Astrocyte of the cerebellum (primary cell): ENCODE results near the gene CPNE8.
A peak's percentile ranks its signal among the peaks of the same experiment; 100 is the strongest.

Source experiments
- DNase-seq: peaks from one replicate; pipeline ENCODE4 v3.0.0-alpha.2; 2011; ENCODE audit warnings: low read depth
- H3K4me3 ChIP-seq: 2 replicates; pipeline ENCODE4 v1.5.1; 2011; ENCODE audit warnings: mild to moderate bottlenecking, low read depth, low read length, moderate library complexity
- CTCF ChIP-seq: IDR thresholded peaks from 2 replicates; pipeline ENCODE4 v1.5.1; 2012; ENCODE audit warnings: low read length, low read depth, moderate library complexity, mild to moderate bottlenecking; ENCODE audit errors: missing control alignments
- in situ Hi-C: cut with HindIII; loops from 2 replicates; pipeline ENCODE4 v1.10.0; 2017; ENCODE audit warnings: low sequenced_read_pairs

Gene CPNE8

DNA sequence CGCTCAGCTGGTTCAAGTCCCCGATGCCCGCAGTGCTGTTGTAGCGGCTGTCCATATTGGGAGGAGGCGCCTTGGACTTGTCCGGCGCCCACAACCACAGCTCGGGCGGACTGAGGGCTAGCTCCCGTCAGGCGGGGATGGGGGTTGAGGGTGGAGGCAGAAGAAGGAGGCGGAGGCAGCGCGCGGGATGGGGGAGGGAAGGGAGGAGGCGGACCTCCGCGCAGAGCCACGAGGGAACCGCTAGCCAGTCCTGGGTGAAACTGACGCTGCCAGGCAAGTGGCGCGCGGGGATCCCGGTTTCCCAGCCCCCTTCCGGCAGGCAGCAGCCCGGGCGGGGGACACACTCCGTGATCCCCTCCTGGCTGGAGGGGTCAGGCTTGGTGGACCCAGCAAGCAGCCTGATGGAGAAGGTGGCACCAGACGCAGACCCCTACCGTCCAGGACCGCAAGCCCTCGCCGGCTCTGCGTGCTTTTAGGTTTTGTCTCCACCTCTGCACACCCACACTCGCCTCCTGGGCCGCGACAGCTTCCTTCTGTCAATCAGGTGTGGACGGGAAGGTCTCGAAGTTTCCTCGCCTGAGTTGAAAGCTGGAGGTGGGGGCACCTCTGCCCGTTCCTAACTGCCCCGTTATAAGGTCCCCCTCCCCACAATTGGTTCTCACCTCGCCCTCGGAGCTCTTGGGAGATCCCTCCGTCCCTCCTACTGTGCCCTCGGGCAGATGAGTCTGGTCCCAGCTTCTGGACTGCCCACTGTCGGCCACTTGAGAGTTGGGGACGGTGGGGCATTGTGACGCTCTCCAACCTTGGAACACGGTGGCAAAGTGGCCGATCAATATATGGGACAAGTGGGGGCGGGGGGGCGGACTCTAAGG lies at the start of gene CPNE8:
Gene CPNE8, minus strand, starts transcription at position 112 of the 872 bp plus-strand sequence. Its CDS starts 57 bp downstream, at position 55.
- TF ChIP-seq CTCF, result no peak
- in situ Hi-C loops, result no loop called here
- peak within 1 kb of the TSS; percentile 54 for H3K4me3 ChIP-seq
- DNase-seq, result no peak

GRCh38 chr12:38954238-38954873 lies 49.0 kb upstream of the CPNE8 start:
- no peak for DNase-seq
- TF ChIP-seq CTCF, result no peak
- no peak overlapping the region for H3K4me3 ChIP-seq
- in situ Hi-C loops, result no loop called here

- no peak overlapping the region for H3K4me3 ChIP-seq
- in situ Hi-C loops, result no loop called here
- TF ChIP-seq CTCF, result no peak
- DNase-seq, result no peak
Observed at GRCh38 chr12:38949363-38949762, 44.0 kb upstream of the CPNE8 start.

DNA sequence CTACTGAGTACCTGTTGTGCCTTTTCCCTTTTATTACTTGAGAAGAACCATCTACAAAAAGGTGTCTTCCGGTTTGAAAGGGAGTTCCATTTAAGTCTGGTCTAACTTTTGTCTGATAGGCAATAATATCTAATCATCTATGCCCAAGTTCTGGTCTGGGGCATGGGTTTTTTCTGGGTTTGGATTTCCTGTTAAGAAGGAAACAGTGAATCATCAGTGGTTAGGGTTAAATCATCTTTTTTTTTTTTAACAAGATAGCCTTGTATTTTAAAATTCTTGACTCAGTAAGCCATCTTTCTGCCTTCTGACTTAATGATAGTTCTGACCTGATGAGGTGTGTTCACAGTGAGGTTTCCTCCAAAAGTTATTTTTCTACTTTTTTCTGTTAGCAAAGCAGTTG lies 29.3 kb upstream of the CPNE8 start:
- H3K4me3 ChIP-seq, result no peak overlapping the region
- no peak for DNase-seq
- TF ChIP-seq CTCF, result no peak
- in situ Hi-C loops, result no loop called here

DNA sequence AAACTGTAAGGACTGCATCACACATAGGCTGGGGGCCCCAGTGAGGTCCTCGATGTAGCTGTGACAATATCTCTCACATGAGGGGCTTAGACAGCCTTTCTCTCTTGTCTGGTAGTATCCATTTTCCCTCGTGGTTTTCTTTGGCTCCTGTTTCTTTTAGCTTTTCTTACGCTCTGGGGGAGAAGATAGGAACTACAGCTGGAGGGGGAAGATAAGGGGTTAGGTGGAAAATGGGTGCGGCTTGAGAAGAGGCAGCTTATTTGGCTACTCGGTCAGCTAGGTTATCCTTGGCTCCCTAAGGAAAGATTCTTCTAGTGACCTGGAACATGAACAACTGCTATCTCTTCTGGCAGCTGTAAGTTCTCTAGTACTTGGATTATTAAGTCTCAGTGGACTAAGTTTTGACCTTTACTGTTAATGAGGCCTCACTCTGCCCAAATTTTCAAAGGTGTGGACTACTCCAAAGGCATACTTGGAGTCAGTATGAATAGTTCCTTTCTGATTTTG lies 28.7 kb upstream of the CPNE8 start:
- DNase-seq, result no peak
- H3K4me3 ChIP-seq, result no peak overlapping the region
- TF ChIP-seq CTCF, result no peak
- in situ Hi-C loops, result no loop called here

- in situ Hi-C loops, result no loop called here
- DNase-seq, result no peak
- no peak for TF ChIP-seq CTCF
- H3K4me3 ChIP-seq, result no peak overlapping the region
Observed at GRCh38 chr12:38932320-38932719, 26.9 kb upstream of the CPNE8 start.
